Cardiac septum (tissue), 1 donor: ENCODE measurements around the gene C1QTNF4. TPM values are rescaled to one million over a fixed set of nuclear protein-coding genes. Genes with fewer than 3 reads are reported as not detected.

Experiments
- DNase-seq: peaks from one replicate; pipeline ENCODE4 v3.0.0-alpha.2; 2020; ENCODE audit warnings: low spot score
- intact Hi-C: fragments of 100-400 bp; cut with DNase I; formaldehyde crosslinking; loops from one replicate; pipeline ENCODE4 v1.14.0; 2022
- total RNA-seq: library from RNA; stranded (reverse); fragmentation: NEBNext Ultra II Directional; extraction: Animal tissue kit (Norgen Biotek cat#: 25700); gene quantifications from one replicate; pipeline ENCODE4 v1.2.1, GENCODE V29; 2021
- donor health status: DM: no; HTN: no; CAD: no.

Gene C1QTNF4
- total RNA-seq, 1 donor from 2014 or later = 0.51 TPM

DNA sequence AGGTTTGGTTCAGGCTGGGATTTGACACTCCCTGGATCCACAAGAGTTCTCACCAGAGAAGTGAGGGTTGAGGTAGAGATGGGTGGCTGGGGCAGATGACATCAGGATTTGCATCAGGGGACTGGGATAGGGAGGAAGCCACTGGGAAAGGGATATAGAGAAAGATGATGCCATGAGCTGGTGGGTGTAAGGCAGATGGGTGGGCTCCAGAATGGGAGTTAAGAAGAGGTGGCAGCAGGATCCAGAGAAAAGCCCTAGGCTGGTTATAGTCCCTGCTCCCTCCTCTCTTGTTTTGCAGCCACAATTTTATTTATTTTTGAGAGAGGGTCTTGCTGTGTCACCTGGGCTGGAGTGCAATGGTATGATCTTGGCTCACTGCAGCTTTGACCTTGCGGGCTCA, 1.8 kb upstream of the C1QTNF4 start:
- intact Hi-C loops = no loop called here
- no peak for DNase-seq

DNA sequence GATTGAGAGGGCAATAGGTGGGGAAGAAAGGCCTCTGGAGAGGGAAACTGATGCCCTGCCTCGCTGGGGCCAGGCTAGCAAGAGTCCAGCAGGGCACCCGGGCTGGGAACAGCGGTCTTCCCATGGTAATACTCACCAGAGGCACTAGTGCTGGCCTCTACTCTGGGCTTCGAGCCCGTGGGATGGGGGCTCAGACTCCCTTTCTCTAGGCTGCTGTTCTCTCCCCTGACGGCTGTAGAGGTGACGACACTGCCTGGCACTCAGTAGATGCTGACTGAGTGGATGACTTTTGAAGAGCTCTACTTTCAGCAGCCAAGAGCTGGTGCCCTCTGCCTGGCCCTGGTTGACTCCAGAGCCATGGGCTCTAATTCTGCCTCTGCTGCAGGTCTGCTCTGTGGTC, 818 bp upstream of the C1QTNF4 start:
- intact Hi-C loops = no loop called here

DNA sequence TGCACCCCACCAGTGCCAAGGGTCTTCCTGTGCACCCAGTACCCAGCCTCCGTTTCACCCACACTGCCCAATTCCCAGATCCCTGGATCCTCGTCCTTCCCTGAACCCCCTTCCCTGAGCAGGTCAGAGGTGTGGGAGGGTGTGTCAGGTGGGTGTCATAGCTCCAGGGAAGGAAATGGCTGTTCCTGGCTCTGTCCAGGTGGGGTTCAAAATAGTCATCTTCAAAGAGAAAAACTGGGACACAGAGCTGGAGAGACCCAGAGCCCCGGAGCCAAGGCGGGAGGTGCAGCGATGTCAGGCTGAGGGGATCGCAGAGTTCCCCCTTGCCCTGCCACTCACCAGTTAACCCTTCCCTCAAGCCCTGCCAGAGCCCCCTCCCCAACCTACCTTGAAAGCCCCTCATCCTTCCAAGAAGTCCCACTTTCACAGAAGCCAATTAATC, 698 bp downstream of the C1QTNF4 start:
- DNase-seq = no peak
- intact Hi-C loops = no loop called here

More for the DNA sequence above, 818 bp upstream of the C1QTNF4 start:
- DNase-seq = no peak

DNA sequence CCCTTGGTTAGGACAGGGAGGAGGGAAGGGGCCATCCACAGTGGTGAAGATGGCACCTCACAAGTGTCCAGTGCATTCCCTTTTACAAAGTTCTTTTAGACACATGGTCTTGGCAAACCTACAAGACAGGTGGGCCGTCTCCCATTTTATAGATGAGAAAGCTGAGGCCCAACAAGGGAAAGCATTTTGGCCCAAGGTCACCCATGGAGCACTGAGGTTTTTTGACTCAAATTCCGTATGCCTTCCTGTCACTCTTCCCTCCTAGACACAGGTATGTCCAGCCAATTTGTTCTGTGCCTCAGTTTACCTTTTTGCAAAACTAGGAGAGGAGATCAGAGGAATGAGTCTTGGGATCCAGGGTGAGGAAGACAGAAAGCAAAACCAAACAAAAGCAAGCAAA, 1.2 kb downstream of the C1QTNF4 start:
- intact Hi-C loops = no loop called here
- no peak for DNase-seq

DNA sequence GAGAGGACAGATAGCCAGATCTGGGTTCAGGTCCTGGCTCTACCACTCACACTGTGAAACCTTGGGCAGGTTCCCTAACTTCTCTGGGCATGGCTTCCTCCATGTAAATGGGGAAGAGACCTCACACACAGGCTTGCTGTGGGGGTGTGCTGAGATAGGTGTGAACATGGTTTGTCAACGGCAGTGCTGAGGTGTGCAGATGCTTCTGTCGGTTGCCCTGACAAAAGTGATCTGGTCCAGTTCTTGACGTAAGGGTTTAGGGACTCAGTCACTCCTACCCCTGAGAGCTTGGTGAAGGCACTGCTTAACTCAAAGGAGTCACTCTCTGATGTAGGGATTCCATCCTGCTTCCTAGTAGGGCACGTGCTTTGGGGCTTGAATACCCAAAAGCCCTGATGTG, 2.0 kb downstream of the C1QTNF4 start:
- intact Hi-C loops = no loop called here
- no peak for DNase-seq

DNA sequence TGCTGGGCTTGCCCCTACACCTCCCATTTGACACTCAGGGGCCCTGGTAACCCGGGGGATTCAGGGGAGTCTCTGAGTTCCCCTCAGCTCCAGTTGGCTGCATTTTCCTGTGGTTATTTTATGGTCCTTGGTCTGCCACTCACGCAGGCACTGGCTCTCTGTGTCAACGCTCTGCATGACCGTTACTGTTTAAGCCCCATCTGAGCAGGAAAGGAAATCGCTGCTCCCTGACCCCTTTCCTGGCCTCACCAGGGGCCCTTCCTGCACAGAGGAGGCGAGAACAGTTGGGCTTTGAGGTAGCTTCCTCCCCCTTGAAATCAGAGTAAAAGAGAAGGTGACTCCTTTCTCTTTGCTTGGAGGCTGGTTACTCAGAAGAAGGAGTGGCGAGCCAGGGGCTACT, 2.4 kb downstream of the C1QTNF4 start:
- intact Hi-C loops = no loop called here

DNA sequence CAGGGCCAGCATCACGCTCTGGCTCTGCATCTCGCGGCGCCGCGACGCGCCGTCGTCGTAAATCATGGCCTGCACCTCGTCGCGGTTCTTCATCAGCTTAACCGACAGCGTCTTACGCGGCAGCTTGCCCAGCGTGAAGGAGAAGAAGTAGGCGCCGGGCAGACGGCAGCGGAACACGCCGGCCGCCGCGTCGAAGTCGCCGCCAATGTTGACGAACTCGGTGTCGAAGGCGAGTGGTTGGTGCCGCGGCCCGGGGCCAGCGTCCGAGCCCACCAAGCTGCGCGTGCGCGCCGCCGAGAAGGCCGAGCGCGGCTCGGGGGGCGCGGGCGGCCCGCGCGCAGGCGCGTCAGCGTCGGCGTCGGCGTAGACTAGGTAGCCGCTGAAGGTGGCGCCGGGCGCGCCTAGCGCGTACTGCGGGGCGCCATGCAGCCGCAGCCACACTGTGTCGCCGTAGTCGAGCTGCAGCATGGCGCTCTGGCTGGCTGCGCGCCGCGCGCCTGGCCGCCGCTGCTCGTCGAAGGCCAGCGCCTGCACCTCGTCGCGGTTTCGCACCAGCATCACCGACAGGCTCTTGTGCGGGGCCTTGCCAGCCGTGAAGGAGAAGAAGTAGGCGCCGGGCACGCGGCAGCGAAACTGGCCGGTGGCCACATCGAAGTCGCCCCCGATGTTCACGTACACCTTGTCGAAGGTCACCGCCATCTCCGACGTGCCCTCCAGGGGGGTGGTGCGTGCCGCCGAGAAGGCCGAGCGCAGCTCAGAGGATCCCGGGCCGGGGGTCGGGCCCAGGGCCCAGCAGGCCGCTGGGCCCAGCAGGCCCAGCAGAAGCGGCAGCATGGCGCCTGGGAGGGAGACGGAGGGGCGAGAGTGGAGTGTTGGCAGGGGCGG, 4.0 kb downstream of the C1QTNF4 start:
- intact Hi-C loops = no loop called here
- DNase-seq = no peak

More for the DNA sequence above, 2.4 kb downstream of the C1QTNF4 start:
- no peak for DNase-seq

DNA sequence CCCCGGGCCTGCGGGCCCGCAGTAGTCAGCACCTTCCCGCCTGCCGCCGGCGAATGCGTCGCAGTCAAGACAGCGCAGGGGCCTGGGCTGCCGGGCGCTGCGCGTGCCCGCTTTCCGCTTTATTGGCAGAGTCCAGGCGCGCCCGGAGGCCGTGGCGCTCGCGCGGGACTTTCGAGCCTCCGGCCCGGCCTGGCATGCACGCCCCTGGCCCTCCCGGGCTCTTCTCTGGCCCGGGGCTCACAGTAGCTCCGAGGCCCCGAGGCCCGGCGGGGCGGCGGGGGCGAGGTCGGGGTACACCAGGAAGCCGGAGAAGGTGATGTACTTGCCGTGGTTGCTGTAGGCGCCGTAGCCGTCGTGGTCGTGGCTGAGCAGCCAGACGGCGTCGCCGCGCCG, 4.6 kb downstream of the C1QTNF4 start:
- no peak for DNase-seq
- intact Hi-C loops = no loop called here

DNA sequence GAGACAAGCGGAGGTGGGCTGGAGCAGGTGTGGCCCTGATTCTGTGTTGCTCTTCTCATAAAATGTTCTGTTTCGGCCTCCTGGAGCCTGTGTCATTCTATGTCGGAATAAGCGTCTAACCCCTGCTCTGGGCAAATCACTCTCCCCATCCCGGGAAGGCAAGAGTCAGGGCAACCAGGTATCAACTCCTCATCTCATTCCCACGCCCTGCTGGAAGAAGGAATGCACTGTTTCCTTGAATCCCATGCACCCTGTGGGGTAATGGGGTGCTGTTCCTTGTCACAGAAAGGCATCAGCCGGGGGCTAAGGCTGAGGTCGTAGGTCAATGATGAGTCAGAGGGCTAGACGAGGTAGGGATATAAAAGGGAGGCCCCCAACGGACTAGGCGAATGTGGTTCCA, 5.1 kb downstream of the C1QTNF4 start:
- intact Hi-C loops = no loop called here

DNA sequence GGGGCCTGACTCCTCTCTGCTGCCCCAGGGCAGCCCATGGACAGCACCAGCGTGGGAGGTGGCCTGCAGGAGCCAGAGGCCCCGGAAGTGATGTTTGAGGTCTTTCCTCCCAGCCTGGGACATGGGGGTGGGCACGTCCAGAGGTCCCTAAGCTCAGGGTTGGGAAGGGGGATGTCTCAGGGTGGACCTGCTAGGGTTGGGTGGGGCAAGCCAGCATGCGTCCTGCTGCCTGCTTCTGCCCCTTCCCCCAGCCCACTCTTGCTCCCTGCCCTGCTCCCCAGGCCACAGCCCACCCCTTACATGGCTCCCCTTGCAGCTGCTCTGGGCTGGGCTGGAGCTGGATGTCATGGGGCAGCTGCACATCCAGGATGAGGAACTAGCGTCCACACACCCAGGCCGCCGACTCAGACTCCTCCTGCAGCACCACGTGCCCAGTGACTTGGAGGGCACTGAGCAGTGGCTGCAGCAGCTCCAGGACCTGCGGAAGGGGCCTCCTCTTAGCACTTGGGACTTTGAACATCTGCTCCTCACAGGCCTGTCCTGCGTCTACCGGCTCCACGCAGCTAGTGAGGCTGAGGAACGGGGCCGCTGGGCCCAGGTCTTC, 6.4 kb downstream of the C1QTNF4 start:
- no peak for DNase-seq
- intact Hi-C loops = no loop called here

More for the DNA sequence above, 5.1 kb downstream of the C1QTNF4 start:
- DNase-seq = no peak

DNA sequence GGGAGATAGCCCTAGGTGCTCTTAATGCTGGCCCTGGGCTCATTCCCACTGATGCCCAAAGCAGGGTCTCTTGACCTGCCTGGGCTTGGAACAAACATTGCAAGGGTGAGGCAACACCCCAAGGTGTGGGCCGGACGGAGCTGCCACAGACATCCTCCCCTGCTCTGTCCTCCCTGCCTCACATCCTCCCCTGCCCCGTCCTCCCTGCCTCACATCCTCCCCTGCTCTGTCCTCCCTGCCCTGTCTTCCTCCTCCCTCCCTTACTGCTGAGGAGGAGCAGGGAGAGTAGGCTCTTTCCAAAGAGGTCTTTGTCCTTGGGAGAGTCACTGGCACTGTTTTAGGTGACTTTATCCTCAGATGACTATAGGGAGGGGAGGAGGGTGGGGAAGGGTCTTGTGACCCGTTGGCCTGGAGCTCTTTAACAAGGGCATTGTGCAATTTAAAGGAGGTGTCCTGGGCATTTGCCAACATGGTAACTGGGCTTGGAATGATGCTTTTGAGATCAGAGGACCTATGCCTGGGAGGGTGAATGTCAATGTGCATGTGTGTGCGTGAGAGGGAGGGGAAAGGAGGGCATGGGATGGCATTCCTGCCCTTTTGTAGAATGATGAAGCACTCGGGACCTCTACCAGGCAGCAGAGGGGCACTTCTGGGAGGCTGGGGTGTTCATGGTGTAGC, 7.0 kb downstream of the C1QTNF4 start:
- intact Hi-C loops = no loop called here
- DNase-seq = no peak

DNA sequence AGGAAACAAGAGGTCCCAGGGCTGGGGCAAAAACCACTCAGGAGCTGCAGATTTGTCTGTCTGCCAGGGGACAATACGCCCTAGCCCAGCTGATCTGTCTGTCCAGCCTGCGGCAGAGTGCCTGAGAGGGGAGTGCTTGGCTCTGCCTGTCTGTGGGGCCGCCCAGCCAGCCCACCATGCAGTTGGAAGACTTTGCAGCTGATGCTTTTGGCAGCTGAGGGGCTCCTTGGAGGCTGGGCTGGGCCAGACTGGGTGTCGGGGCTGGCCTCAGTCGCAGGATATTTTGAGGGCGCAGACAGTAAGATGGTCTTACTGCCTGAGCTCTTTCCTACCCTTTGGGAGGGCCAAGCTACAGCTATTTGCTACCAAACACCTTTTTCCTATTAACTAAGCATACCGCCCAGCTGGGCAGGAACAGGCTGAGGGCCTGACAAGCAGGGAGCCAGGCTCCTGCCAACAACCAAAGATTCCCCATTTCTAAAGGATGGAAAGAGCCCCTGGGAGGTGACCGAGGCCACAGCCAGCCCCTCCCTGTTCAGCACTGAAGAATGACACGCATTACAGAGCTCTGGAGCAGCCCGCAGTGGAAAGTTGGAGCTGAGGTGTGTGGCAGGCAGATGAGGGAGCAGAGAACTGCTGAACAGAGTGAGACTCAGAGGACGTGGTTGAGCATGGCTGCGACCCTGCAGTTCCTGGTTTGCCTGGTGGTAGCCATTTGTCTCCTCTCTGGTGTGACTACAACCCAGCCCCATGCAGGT, 7.9 kb downstream of the C1QTNF4 start, which contains the start of gene FAM180B:
Gene FAM180B, plus strand, starts transcription at position 581 of the 758 bp plus-strand sequence. Its CDS starts 91 bp downstream, at position 672.
- intact Hi-C loops = no loop called here
- DNase-seq = no peak

DNA sequence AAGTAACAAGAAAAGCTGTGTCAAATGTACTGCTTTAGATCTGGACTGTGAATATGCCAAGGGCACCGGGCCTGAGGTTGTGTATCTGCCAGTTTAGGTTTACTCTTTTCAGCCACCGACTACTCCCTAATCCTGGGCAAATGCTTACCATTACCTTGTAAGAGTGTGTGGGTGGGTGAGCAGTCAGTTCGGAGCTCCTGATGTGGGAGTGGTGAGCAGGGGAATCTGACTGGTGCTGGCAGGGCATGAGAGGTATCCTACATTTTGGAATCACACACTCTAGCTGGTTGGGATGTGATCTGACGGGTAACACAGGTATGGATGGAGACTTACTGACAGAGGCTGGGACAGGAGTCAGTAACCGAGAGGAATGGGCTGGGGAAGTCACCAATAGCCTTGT, 10.4 kb downstream of the C1QTNF4 start:
- intact Hi-C loops = no loop called here
- DNase-seq = no peak

DNA sequence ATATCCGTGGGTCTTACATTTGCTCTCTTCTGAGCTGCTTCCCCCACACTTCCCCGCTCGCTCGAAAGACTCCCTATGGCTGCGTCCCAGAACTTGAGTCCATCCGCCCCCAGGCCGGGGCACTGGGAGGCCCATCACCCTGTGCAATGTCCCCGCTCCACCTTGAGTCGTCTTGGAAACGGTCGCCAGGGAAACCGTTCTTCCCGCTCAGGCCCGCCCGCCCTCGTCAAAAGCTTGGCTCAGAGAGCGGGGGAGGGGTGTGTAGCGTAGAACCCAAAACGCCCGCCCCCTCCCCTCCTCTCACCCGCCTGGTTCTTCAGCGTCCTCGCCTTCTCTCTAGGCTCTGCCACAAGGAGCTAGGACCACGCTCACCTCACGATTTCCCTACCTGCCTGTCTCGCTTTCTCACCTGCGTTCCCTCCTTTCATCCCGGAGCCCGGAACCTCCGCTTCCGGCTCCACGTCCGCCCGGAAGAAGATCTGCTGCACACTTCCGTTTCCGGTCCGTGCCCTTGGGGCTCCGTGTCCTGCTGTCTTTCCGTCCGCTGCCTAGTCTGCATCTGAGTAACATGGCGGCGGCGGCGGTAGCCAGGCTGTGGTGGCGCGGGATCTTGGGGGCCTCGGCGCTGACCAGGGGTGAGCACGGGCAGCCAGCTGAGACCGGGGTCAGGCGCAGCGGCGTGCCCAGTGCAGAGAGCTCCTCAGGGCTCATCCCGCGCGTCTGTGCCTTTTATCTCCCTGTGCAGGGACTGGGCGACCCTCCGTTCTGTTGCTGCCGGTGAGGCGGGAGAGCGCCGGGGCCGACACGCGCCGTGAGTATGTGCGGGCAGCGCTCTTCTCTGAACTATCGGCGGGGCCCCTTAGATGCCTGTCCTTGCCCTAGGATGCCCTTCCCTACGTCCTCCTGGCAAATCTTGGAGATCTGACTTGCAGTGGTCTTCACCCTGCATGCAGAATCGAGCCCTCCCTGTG, 15.4 kb downstream of the C1QTNF4 start, which contains the start of the genes KBTBD4 and NDUFS3:
Gene KBTBD4, minus strand, starts transcription at position 447 of the 971 bp plus-strand sequence. Its CDS starts 19 bp downstream, at position 428.
Gene NDUFS3, plus strand, starts transcription at position 551 of the 971 bp plus-strand sequence. Its CDS starts 18 bp downstream, at position 569.
- peak; percentile 95 for DNase-seq
- intact Hi-C loops = no loop called here

DNA sequence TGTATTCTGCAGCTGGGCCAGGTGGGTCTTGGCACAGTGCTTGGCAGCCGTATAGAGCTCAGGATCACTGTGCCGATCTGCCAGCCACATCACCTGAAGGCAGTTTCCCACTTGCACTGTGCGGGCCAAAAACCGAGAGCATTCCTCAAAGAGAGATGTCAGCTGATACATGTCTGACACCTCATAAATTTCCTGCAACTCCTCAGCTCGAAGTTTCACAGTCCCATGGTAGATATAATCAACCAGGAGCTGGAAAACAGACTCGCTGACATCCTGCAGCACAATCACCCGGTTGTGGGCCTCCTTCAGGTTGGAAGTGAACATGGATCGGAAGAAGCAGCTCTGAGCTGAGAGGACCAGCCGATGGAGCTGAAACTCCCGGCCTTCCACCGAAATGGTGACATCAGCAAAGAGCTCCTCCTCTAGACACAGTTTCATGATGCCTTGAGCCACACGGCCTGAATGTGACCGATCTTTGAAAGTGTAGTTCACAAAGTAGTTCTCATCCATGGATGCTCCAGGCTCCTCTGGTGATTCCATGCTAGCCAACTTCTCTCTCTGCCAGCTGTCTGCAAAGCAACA, 16.7 kb downstream of the C1QTNF4 start:
- intact Hi-C loops = no loop called here
- DNase-seq = no peak

DNA sequence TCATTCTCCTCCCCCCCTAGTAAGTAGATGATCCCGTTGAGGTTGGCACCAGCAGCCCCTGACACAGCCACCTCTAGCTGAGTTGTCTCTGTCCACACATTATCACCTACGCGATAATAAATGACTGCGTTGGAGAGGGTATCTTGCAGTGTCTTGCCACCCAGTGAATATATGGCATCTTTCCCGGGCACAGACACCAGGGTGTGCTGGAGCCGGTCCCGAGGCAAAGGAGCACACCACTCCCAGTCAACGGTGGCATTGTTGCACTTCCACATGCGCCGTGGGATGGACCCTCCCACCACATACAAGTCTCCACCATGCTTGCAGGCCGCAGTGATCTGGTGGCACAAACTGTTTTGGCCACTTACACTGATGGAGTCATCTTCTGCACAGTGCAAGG, 20.9 kb downstream of the C1QTNF4 start:
- DNase-seq = peak; percentile 76
- intact Hi-C loops = no loop called here

DNA sequence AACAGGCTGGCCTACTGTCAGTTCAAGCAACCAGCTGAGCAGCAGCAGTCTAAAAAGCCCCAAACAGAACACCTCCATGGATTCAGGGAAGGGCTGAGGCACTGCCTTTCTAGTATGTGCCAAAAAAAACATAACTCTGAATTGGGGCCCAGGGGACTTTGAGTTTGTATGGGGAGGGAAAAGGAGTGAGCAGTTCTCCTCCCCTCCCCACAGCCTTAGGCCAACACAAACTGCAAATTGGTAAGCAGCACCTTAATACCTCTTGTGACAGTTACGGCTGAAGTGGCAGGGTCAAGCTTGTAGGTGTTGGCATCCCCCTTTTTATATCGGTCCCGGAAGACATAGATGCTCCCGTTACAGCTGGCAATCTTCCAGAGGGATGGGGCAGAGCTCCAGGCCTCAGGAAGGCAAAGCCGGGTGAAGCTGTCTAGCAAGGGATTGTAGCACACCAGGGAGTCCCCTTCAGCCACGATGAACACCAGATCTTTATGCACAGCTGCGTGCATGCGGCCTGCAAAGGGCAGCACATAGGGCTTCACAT, 21.4 kb downstream of the C1QTNF4 start:
- peak; percentile 44 for DNase-seq
- intact Hi-C loops = no loop called here

DNA sequence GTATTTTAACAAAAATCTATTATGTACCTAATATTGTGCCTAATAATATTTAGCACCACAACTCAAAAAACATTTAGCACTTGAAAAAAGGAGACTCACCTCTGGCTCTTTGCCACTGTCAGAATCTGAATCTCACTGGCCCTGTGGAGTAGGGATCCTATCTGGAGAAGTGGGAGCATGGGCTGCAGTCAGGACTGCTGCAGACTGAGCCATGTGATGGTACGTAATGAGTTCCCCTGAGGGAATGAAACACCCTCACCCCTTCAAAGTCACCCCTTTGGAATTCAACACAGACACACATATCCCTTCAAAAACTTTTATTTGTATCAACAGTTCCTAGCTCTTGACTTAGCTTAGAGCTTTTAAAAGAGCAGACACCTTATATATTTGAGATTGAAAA, 22.3 kb downstream of the C1QTNF4 start:
- DNase-seq = peak; percentile 20
- intact Hi-C loops = no loop called here
